SK-N-SH (cell line): ENCODE measurements around the gene DUS4L. TPM values are rescaled to one million over a fixed set of nuclear protein-coding genes. Genes with fewer than 3 reads are reported as not detected.

Source experiments
- CTCF ChIA-PET: fragments of 300-600, 350-600 bp; formaldehyde crosslinking; extraction: SDS; loops from one replicate; lab custom pipeline; 2021; lab: Yijun Ruan, JAX
- POLR2A ChIA-PET: fragments of 350-600 bp; sonication (Branson Sonifier 250); formaldehyde crosslinking; extraction: SDS; loops from one replicate; lab custom pipeline; 2020; ENCODE audit warnings: antibody characterized with exemption, inconsistent platforms; lab: Yijun Ruan, JAX
- DNase-seq: peaks from one replicate; pipeline ENCODE4 v3.0.0; 2012
- H2AFZ ChIP-seq: fragments of 200-600 bp; sonication (generic); 2 replicates; pipeline ENCODE4 v1.8.1; 2016; ENCODE audit warnings: antibody characterized with exemption, mild to moderate bottlenecking, low read depth
- H3F3A ChIP-seq: fragments of 200-600 bp; sonication (generic); replicated peaks from 2 replicates; pipeline ENCODE3; 2016; ENCODE audit warnings: antibody characterized with exemption, mild to moderate bottlenecking; ENCODE audit not compliant: insufficient read depth
- H3K27ac ChIP-seq, 2 experiments: fragments of 200-500 bp in 1 of 2; fragments of 200-600 bp in 1 of 2; sonication (Bioruptor generic) in 1 of 2; sonication (generic), shearing (Covaris generic) in 1 of 2; 2 replicates each; pipeline versions ENCODE4 v1.5.1 to v1.6.1; 2014 to 2016; ENCODE audit warnings: low read depth in 2 of 2, inconsistent platforms in 1 of 2, low read length in 1 of 2, mild to moderate bottlenecking in 1 of 2, mixed read lengths in 1 of 2
- H3K27me3 ChIP-seq: fragments of 200-600 bp; sonication (generic), shearing (Covaris generic); 2 replicates; pipeline ENCODE4 v1.6.1; 2016; ENCODE audit warnings: mixed run types; ENCODE audit not compliant: insufficient read depth
- H3K36me3 ChIP-seq, 2 experiments: fragments of 200-500 bp in 1 of 2; fragments of 200-600 bp in 1 of 2; sonication (Bioruptor generic) in 1 of 2; sonication (generic) in 1 of 2; replicated peaks in 1 of 2; 2 replicates each; pipeline versions ENCODE3 to v1.5.1; 2014 to 2016; ENCODE audit warnings: low read length in 1 of 2, mild to moderate bottlenecking in 1 of 2; ENCODE audit not compliant: insufficient read depth in 2 of 2, control insufficient read depth in 1 of 2
- H3K4me1 ChIP-seq, 2 experiments: fragments of 200-500 bp in 1 of 2; fragments of 200-600 bp in 1 of 2; sonication (Bioruptor generic) in 1 of 2; sonication (generic), shearing (Covaris generic) in 1 of 2; 2 replicates each; pipeline versions ENCODE4 v1.5.1 to v1.6.1; 2014 to 2016; ENCODE audit warnings: low read depth in 1 of 2, low read length in 1 of 2, mixed run types in 1 of 2; ENCODE audit not compliant: insufficient read depth in 2 of 2, control insufficient read depth in 1 of 2
- H3K4me2 ChIP-seq: fragments of 200-600 bp; sonication (generic), shearing (Covaris generic); 2 replicates; pipeline ENCODE4 v1.6.1; 2017; ENCODE audit warnings: mixed run types
- H3K4me3 ChIP-seq, 2 experiments: fragments of 200-500 bp in 1 of 2; fragments of 200-600 bp in 1 of 2; sonication (Bioruptor generic) in 1 of 2; sonication (generic), shearing (Covaris generic) in 1 of 2; 2 replicates each; pipeline versions ENCODE4 v1.5.1 to v1.8.1; 2014 to 2016; ENCODE audit warnings: low read depth in 2 of 2, inconsistent platforms in 1 of 2, low read length in 1 of 2, mild to moderate bottlenecking in 1 of 2, mixed read lengths in 1 of 2, moderate library complexity in 1 of 2
- H3K79me2 ChIP-seq: fragments of 200-600 bp; sonication (generic); 2 replicates; pipeline ENCODE4 v1.8.1; 2017; ENCODE audit warnings: mild to moderate bottlenecking; ENCODE audit not compliant: insufficient read depth
- H3K9ac ChIP-seq: fragments of 200-600 bp; sonication (generic); 2 replicates; pipeline ENCODE4 v1.6.1; 2017; ENCODE audit warnings: mixed run types
- H3K9me2 ChIP-seq: fragments of 200-600 bp; sonication (generic); 2 replicates; pipeline ENCODE4 v1.6.1; 2017; ENCODE audit warnings: mixed run types
- H3K9me3 ChIP-seq: fragments of 200-600 bp; sonication (generic); 2 replicates; pipeline ENCODE4 v1.6.1; 2017; ENCODE audit warnings: mixed run types, mild to moderate bottlenecking, moderate library complexity
- H4K20me1 ChIP-seq: fragments of 200-600 bp; sonication (generic); 2 replicates; pipeline ENCODE4 v1.6.1; 2017; ENCODE audit warnings: mild to moderate bottlenecking, mixed run types; ENCODE audit not compliant: insufficient read depth
- EZH2phosphoT487 ChIP-seq: fragments of 200-600 bp; sonication (generic); IDR thresholded peaks from 2 replicates; pipeline ENCODE4 v1.6.1; 2017; ENCODE audit warnings: low read depth, mixed run types, mild to moderate bottlenecking, antibody characterized with exemption, moderate library complexity, borderline replicate concordance
- FOSL2 ChIP-seq: IDR thresholded peaks from 2 replicates; pipeline ENCODE4 v1.4.0; 2012; ENCODE audit warnings: low read depth, mild to moderate bottlenecking, moderate library complexity, borderline replicate concordance
- FOXJ3 ChIP-seq: sonication (generic); formaldehyde crosslinking; IDR thresholded peaks from 2 replicates; pipeline ENCODE4 v1.5.1; 2020; ENCODE audit warnings: mild to moderate bottlenecking, missing genetic modification reagents
- FOXM1 ChIP-seq: IDR thresholded peaks from 2 replicates; pipeline ENCODE4 v1.4.0; 2012; ENCODE audit warnings: low read depth, mild to moderate bottlenecking
- GATA2 ChIP-seq: sonication (generic); formaldehyde crosslinking; IDR thresholded peaks from 2 replicates; pipeline ENCODE4 v1.5.0; 2020; ENCODE audit warnings: mild to moderate bottlenecking, missing genetic modification reagents
- MXI1 ChIP-seq: IDR thresholded peaks from 2 replicates; pipeline ENCODE4 v1.6.1; 2012; ENCODE audit warnings: mild to moderate bottlenecking, low read depth, low read length, improper control_type of control experiment
- RAD21 ChIP-seq: IDR thresholded peaks from 2 replicates; pipeline ENCODE4 v1.6.1; 2012; ENCODE audit warnings: mild to moderate bottlenecking, low read length
- RFX5 ChIP-seq: IDR thresholded peaks from 2 replicates; pipeline ENCODE4 v1.6.1; 2012; ENCODE audit warnings: mild to moderate bottlenecking, improper control_type of control experiment, low read length
- RXRA ChIP-seq: IDR thresholded peaks from 2 replicates; pipeline ENCODE4 v1.4.0; 2012; ENCODE audit warnings: low read depth, mild to moderate bottlenecking, borderline replicate concordance
- TAF1 ChIP-seq: IDR thresholded peaks from 2 replicates; pipeline ENCODE4 v1.6.1; 2012; ENCODE audit warnings: low read depth, mild to moderate bottlenecking, low read length, moderate library complexity, borderline replicate concordance
- TEAD4 ChIP-seq: IDR thresholded peaks from 2 replicates; pipeline ENCODE4 v1.4.0; 2012; ENCODE audit warnings: mild to moderate bottlenecking, borderline replicate concordance; ENCODE audit not compliant: insufficient read depth
- WGBS: methylation state at CpG from one replicate; pipeline ENCODE4 v1.1.6; 2017; ENCODE audit warnings: low lambda C conversion rate; 5-methylcytosine and 5-hydroxymethylcytosine counted together
- polyA plus RNA-seq, 3 experiments: library from polyadenylated mRNA; depleted of rRNA; stranded (reverse); fragments of >200 nt; gene quantifications; 2 replicates each; pipeline ENCODE4 v1.2.3, GENCODE V29; 2012
- TF ChIP-seq, protein P1 (sequence below): IDR thresholded peaks from 2 replicates; pipeline ENCODE4 v1.4.0; 2012; ENCODE audit warnings: low read depth, borderline replicate concordance
- TF ChIP-seq, protein P2 (sequence below): fragments of 200-600 bp; sonication (generic); IDR thresholded peaks from 2 replicates; pipeline ENCODE4 v1.6.1; 2017; ENCODE audit warnings: antibody characterized with exemption, mild to moderate bottlenecking, moderate library complexity
- TF ChIP-seq, protein P3 (sequence below): IDR thresholded peaks from 2 replicates; pipeline ENCODE4 v1.6.1; 2012; ENCODE audit warnings: mild to moderate bottlenecking, low read depth, low read length, moderate library complexity

The DUS4L gene
- polyA plus RNA-seq, 1 of the 3 experiments (the other 2 are of a cell fraction) = 9.7 TPM

DNA sequence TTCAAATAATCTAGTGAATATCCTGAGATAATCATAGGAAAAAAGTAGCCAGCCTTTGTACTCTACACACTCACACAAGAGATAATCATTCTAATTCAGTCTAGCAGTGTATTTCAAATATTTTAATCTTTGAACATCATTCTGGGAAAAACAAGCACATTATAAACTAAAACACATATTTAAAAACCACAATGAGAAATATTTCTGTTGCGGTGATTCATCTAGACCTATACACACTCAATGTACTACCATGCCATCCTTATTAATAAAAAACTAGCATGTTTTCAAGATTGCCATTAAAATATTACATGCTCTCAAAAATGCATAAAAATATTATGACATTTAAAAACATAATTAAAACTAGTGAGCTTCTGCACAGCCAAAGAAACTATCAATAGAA, 11.8 kb upstream of the DUS4L start (continued):
- TF ChIP-seq, protein P1, sequence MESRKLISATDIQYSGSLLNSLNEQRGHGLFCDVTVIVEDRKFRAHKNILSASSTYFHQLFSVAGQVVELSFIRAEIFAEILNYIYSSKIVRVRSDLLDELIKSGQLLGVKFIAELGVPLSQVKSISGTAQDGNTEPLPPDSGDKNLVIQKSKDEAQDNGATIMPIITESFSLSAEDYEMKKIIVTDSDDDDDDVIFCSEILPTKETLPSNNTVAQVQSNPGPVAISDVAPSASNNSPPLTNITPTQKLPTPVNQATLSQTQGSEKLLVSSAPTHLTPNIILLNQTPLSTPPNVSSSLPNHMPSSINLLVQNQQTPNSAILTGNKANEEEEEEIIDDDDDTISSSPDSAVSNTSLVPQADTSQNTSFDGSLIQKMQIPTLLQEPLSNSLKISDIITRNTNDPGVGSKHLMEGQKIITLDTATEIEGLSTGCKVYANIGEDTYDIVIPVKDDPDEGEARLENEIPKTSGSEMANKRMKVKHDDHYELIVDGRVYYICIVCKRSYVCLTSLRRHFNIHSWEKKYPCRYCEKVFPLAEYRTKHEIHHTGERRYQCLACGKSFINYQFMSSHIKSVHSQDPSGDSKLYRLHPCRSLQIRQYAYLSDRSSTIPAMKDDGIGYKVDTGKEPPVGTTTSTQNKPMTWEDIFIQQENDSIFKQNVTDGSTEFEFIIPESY = no peak
- no peak for TF ChIP-seq TEAD4

DNA sequence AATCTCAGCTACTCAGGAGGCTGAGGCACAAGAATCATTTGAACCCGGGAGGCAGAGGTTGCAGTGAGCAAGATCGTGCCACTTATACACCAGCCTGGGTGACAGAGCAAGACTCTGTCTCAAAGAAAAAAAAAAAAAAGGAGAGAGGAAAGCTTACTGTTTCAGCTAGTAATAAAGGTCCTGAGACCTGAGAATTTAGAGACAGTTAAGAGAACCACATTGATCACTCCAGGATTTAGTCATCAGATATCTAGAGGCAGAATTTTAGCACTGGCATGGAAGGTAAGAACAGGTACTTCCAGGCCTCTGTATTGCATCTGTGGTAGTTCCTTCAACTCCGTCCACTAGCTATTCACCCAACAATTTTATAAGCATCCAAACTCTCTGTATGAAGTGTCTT, 7.9 kb upstream of the DUS4L start:
- H3K79me2 ChIP-seq = peaks cover 70% of the 10 kb centered on the region
- WGBS = 92% methylated on average over 3 of the region's 3 CpGs
- TF ChIP-seq TEAD4 (no peak), RXRA (no peak), FOXM1 (no peak), RAD21 (no peak), EZH2phosphoT487 (no peak), FOSL2 (no peak), MXI1 (no peak), RFX5 (no peak), TAF1 (no peak), FOXJ3 (no peak), GATA2 (CRISPR knock-in tag) (no peak)
- TF ChIP-seq, protein P2, sequence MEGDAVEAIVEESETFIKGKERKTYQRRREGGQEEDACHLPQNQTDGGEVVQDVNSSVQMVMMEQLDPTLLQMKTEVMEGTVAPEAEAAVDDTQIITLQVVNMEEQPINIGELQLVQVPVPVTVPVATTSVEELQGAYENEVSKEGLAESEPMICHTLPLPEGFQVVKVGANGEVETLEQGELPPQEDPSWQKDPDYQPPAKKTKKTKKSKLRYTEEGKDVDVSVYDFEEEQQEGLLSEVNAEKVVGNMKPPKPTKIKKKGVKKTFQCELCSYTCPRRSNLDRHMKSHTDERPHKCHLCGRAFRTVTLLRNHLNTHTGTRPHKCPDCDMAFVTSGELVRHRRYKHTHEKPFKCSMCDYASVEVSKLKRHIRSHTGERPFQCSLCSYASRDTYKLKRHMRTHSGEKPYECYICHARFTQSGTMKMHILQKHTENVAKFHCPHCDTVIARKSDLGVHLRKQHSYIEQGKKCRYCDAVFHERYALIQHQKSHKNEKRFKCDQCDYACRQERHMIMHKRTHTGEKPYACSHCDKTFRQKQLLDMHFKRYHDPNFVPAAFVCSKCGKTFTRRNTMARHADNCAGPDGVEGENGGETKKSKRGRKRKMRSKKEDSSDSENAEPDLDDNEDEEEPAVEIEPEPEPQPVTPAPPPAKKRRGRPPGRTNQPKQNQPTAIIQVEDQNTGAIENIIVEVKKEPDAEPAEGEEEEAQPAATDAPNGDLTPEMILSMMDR = no peak
- TF ChIP-seq, protein P3, sequence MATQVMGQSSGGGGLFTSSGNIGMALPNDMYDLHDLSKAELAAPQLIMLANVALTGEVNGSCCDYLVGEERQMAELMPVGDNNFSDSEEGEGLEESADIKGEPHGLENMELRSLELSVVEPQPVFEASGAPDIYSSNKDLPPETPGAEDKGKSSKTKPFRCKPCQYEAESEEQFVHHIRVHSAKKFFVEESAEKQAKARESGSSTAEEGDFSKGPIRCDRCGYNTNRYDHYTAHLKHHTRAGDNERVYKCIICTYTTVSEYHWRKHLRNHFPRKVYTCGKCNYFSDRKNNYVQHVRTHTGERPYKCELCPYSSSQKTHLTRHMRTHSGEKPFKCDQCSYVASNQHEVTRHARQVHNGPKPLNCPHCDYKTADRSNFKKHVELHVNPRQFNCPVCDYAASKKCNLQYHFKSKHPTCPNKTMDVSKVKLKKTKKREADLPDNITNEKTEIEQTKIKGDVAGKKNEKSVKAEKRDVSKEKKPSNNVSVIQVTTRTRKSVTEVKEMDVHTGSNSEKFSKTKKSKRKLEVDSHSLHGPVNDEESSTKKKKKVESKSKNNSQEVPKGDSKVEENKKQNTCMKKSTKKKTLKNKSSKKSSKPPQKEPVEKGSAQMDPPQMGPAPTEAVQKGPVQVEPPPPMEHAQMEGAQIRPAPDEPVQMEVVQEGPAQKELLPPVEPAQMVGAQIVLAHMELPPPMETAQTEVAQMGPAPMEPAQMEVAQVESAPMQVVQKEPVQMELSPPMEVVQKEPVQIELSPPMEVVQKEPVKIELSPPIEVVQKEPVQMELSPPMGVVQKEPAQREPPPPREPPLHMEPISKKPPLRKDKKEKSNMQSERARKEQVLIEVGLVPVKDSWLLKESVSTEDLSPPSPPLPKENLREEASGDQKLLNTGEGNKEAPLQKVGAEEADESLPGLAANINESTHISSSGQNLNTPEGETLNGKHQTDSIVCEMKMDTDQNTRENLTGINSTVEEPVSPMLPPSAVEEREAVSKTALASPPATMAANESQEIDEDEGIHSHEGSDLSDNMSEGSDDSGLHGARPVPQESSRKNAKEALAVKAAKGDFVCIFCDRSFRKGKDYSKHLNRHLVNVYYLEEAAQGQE = no peak
- H3K4me2 ChIP-seq = no peak overlapping the region
- no peaks in the 10 kb centered on the region for H4K20me1 ChIP-seq
- H3K27me3 ChIP-seq = no peaks in the 10 kb centered on the region
- ChIA-PET CTCF (no interaction called here), POLR2A (interaction anchor here (0.7 kb wide), 1 partner anchor 386 kb away, joined by 3 read pairs; no protein-coding TSS in a partner anchor)
- no peak overlapping the region for H3K4me3 ChIP-seq
- H3K4me1 ChIP-seq = peaks cover 0 to 15% of the 10 kb centered on the region in 2 experiments; a peak in 2 of 4 replicates
- H3K9ac ChIP-seq = no peak overlapping the region
- peaks cover 4% of the 10 kb centered on the region for H3F3A ChIP-seq
- DNase-seq = no peak
- no peaks in the 10 kb centered on the region for H3K9me2 ChIP-seq
- H3K36me3 ChIP-seq = peaks cover 44 to 57% of the 10 kb centered on the region in 2 experiments
- H3K9me3 ChIP-seq = no peaks in the 10 kb centered on the region
- no peak overlapping the region for H3K27ac ChIP-seq
- no peak overlapping the region for H2AFZ ChIP-seq
